ENCODE measurements around the gene RBSN. TPM values are rescaled to one million over a fixed set of nuclear protein-coding genes. Genes with fewer than 3 reads are reported as not detected.

Gene RBSN
- total RNA-seq, 1 donor from 2014 or later, result 35.4 TPM

- Histone ChIP-seq H3K4me1 (peaks cover 10% of the 10 kb centered on the region), H3K9me3 (ENCODE audit: low read depth) (no peaks in the 10 kb centered on the region), H3K36me3 (no peaks in the 10 kb centered on the region), H3K79me2 (ENCODE audit: low read depth) (no peaks in the 10 kb centered on the region), H3F3A (ENCODE audit: low read depth) (no peaks in the 10 kb centered on the region), H3K9ac (no peak overlapping the region), H3K27me3 (no peaks in the 10 kb centered on the region), H4K20me1 (ENCODE audit: low read depth) (no peaks in the 10 kb centered on the region), H3K4me3 (no peak overlapping the region), H2AFZ (replicated peaks) (no peak overlapping the region), H3K27ac (no peak overlapping the region), H3K4me2 (no peak overlapping the region)
- TF ChIP-seq CTCF (IDR thresholded peaks at IDR 0.05), result no peak
- TF ChIP-seq EZH2 (IDR thresholded peaks at IDR 0.05), result no peak
- TF ChIP-seq EZH2phosphoT487 (IDR thresholded peaks at IDR 0.05), result no peak
- no peak overlapping the region for H3K4me3 Mint-ChIP-seq
- H3K27me3 Mint-ChIP-seq (ENCODE audit: insufficient read depth, low read depth), result peaks cover 6% of the 10 kb centered on the region
- H3K9me3 Mint-ChIP-seq, result no peaks in the 10 kb centered on the region
- H3K27ac Mint-ChIP-seq, result no peak overlapping the region
- no peak for DNase-seq (ENCODE audit: low spot score)
- peaks cover 21% of the 10 kb centered on the region for H3K4me1 Mint-ChIP-seq
- H3K36me3 Mint-ChIP-seq, result no peaks in the 10 kb centered on the region
Measured at GRCh38 chr3:15110206-15110605, 11.3 kb upstream of the RBSN start.

- H3K27me3 ChIP-seq, result no peaks in the 10 kb centered on the region
- H3K9me3 ChIP-seq (ENCODE audit: low read depth), result no peaks in the 10 kb centered on the region
- Mint-ChIP-seq H3K4me1 (peaks cover 10% of the 10 kb centered on the region), H3K9me3 (no peaks in the 10 kb centered on the region), H3K27ac (no peak overlapping the region), H3K27me3 (ENCODE audit: insufficient read depth, low read depth) (peaks cover 6% of the 10 kb centered on the region), H3K4me3 (no peak overlapping the region), H3K36me3 (no peaks in the 10 kb centered on the region)
- no peak overlapping the region for H3K4me2 ChIP-seq
- no peak overlapping the region for H3K9ac ChIP-seq
- no peak overlapping the region for H3K4me3 ChIP-seq
- DNase-seq (ENCODE audit: low spot score), result no peak
- no peaks in the 10 kb centered on the region for H3F3A ChIP-seq (ENCODE audit: low read depth)
- H3K4me1 ChIP-seq, result no peaks in the 10 kb centered on the region
- no peaks in the 10 kb centered on the region for H4K20me1 ChIP-seq (ENCODE audit: low read depth)
- no peak overlapping the region for H2AFZ ChIP-seq (replicated peaks)
- H3K36me3 ChIP-seq, result no peaks in the 10 kb centered on the region
- TF ChIP-seq EZH2phosphoT487 (IDR thresholded peaks at IDR 0.05) (no peak), CTCF (IDR thresholded peaks at IDR 0.05) (no peak), EZH2 (IDR thresholded peaks at IDR 0.05) (no peak)
- no peaks in the 10 kb centered on the region for H3K79me2 ChIP-seq (ENCODE audit: low read depth)
- no peak overlapping the region for H3K27ac ChIP-seq
Measured at GRCh38 chr3:15108869-15109268, 9.9 kb upstream of the RBSN start.

GRCh38 chr3:15108082-15108545 lies 9.2 kb upstream of the RBSN start:
- Histone ChIP-seq H3K4me1 (no peaks in the 10 kb centered on the region), H3K36me3 (no peaks in the 10 kb centered on the region), H3K9me3 (ENCODE audit: low read depth) (no peaks in the 10 kb centered on the region), H3K4me2 (no peak overlapping the region), H3K9ac (no peak overlapping the region), H4K20me1 (ENCODE audit: low read depth) (no peaks in the 10 kb centered on the region), H3K79me2 (ENCODE audit: low read depth) (no peaks in the 10 kb centered on the region), H2AFZ (replicated peaks) (peak overlapping the region; percentile 73), H3F3A (ENCODE audit: low read depth) (no peaks in the 10 kb centered on the region), H3K27ac (no peak overlapping the region), H3K27me3 (no peaks in the 10 kb centered on the region), H3K4me3 (no peak overlapping the region)
- peak; percentile 87 for DNase-seq (ENCODE audit: low spot score)
- H3K27me3 Mint-ChIP-seq (ENCODE audit: insufficient read depth, low read depth), result peaks cover 8% of the 10 kb centered on the region
- TF ChIP-seq EZH2 (IDR thresholded peaks at IDR 0.05) (no peak), EZH2phosphoT487 (IDR thresholded peaks at IDR 0.05) (no peak), CTCF (IDR thresholded peaks at IDR 0.05) (peak; percentile 96)
- H3K4me1 Mint-ChIP-seq, result peaks cover 4% of the 10 kb centered on the region
- H3K4me3 Mint-ChIP-seq, result peak overlapping the region; percentile 52
- no peaks in the 10 kb centered on the region for H3K36me3 Mint-ChIP-seq
- no peak overlapping the region for H3K27ac Mint-ChIP-seq
- no peaks in the 10 kb centered on the region for H3K9me3 Mint-ChIP-seq
